ENCODE data around the gene MFSD2B. TPM values are rescaled to one million over a fixed set of nuclear protein-coding genes. Genes with fewer than 3 reads are reported as not detected.

Gene MFSD2B, protein sequence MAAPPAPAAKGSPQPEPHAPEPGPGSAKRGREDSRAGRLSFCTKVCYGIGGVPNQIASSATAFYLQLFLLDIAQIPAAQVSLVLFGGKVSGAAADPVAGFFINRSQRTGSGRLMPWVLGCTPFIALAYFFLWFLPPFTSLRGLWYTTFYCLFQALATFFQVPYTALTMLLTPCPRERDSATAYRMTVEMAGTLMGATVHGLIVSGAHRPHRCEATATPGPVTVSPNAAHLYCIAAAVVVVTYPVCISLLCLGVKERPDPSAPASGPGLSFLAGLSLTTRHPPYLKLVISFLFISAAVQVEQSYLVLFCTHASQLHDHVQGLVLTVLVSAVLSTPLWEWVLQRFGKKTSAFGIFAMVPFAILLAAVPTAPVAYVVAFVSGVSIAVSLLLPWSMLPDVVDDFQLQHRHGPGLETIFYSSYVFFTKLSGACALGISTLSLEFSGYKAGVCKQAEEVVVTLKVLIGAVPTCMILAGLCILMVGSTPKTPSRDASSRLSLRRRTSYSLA
- under 1 TPM; 0.24 to 0.35 TPM for total RNA-seq

DNA sequence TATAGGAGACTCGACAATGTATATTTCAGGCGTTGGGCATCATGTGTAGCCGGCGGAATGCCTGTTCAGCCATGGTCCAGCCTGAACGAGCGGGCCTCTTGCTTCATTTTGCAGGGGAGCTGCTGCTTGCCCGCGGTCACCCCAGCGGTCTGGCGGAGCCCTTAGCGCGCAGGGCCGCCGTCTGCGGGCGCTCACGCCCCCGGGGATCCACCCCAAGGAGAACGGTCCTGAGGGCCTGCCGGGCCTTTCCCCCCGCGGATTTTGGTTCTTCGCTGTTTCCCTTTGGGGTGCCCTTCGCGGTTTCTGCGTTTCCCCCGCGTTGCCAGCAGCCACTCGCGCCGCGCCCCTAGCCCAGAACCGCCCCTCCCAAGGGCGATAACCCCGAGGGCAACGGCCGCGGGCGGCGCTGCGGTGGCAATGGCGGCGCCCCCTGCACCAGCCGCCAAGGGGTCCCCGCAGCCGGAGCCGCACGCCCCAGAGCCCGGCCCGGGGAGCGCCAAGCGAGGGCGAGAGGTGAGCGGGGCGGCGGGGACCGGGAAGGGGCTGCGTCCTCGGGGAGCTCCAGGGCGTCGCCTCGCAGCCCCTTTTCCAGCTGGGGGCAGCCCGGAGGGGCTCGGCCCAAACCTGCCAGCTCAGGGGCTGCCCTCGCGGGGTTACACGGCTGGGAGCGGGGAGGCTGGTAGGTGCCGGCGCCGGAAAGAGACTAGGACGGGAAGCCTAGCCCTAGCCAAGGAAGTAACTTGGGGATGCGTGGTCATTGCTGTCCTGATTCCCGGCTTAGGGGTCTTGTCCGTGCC lies at the start of gene MFSD2B:
Gene MFSD2B, plus strand, starts transcription at position 406 of the 797 bp plus-strand sequence. Its CDS starts 12 bp downstream, at position 418.
- ATAC-seq (replicated peaks in 1 of 2) (peak; percentile 35 to 41), DNase-seq (peak; percentile 6 to 11)
- no peaks in the 10 kb centered on the region for H3K9me3 Mint-ChIP-seq
- H3K4me3 Mint-ChIP-seq = peak within 1 kb of the TSS; percentile 16 to 24
- no peaks in the 10 kb centered on the region for H3K36me3 Mint-ChIP-seq (ENCODE audit: insufficient read depth in 2 of 2)
- peaks cover 36% of the 10 kb centered on the region for H3K27me3 Mint-ChIP-seq (ENCODE audit: low read depth)
- H3K4me1 Mint-ChIP-seq (ENCODE audit: low read depth) = no peaks in the 10 kb centered on the region
- H3K27ac Mint-ChIP-seq = no peak within 1 kb of the TSS

DNA sequence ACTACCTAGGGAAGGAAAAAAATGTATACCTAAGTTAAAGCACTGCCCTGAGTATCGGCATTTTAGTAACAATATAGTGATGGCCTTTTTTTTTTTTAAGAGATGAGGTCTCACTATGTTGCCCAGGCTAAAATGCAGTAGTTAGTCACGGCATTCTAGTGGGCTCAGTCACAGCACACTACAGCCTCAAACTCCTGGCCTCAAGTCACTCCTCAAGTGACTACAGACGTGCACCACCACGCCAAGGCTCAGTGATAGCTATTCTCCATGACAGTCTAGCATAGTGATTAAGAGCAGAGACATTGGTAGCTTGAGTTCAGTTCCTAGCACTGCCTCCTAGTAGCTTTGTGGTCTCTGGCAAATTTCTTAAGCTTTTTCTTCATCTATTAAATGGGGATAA lies 42.0 kb upstream of the MFSD2B start:
- Mint-ChIP-seq H3K27me3 (ENCODE audit: low read depth) (no peaks in the 10 kb centered on the region), H3K36me3 (ENCODE audit: insufficient read depth in 2 of 2) (peaks cover 2 to 3% of the 10 kb centered on the region in 2 donors), H3K27ac (no peak overlapping the region), H3K9me3 (no peaks in the 10 kb centered on the region), H3K4me1 (ENCODE audit: low read depth) (no peaks in the 10 kb centered on the region), H3K4me3 (no peak overlapping the region)
- DNase-seq (no peak), ATAC-seq (replicated peaks in 1 of 2) (no peak)

DNA sequence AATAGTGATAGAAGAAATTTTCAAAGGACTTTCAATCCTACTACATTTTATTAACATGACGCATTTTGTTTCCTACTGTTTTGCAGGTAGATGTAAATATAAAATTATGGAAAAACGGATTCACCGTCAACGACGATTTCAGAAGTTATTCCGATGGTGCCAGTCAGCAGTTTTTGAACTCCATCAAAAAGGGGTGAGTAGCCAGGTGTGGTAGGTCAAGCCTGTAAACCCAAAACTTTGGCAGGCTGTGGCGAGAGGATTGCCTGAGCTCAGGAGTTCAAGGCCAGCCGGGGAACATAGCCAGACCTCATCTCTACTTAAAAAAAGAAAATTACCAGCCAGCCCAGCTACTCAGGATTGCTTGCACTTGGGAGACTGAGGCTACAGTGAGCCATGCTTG lies 33.0 kb upstream of the MFSD2B start:
- ATAC-seq (replicated peaks in 1 of 2) (no peak), DNase-seq (no peak)
- H3K27me3 Mint-ChIP-seq (ENCODE audit: low read depth) = no peaks in the 10 kb centered on the region
- H3K27ac Mint-ChIP-seq = no peak overlapping the region
- H3K4me1 Mint-ChIP-seq (ENCODE audit: low read depth) = no peaks in the 10 kb centered on the region
- no peaks in the 10 kb centered on the region for H3K9me3 Mint-ChIP-seq
- no peak overlapping the region for H3K4me3 Mint-ChIP-seq
- H3K36me3 Mint-ChIP-seq (ENCODE audit: insufficient read depth in 2 of 2) = peaks cover 0 to 2% of the 10 kb centered on the region in 2 donors

DNA sequence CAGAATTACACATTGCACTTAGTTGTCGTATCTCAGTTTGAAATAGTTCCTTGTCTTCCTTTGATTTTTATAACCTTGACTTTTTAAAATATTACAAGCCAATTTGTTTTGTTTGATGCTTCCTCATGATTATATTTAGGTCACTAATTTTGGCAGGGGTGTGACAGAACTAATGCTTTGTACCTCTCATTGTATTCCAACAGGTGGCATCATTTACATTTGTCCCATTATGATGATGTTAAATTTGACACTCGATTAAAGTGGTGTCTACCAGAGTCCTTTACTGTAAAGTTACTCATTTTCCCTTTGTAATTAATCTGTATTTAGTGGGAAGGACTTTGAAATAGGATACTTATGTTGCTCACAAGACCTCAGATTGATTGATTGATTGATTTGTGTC lies 21.5 kb upstream of the MFSD2B start:
- H3K27me3 Mint-ChIP-seq (ENCODE audit: low read depth) = no peaks in the 10 kb centered on the region
- no peaks in the 10 kb centered on the region for H3K4me1 Mint-ChIP-seq (ENCODE audit: low read depth)
- peak in 1 of 2 donors; percentile 38 for ATAC-seq (replicated peaks in 1 of 2)
- H3K9me3 Mint-ChIP-seq = no peaks in the 10 kb centered on the region
- no peaks in the 10 kb centered on the region for H3K36me3 Mint-ChIP-seq (ENCODE audit: insufficient read depth in 2 of 2)
- no peak overlapping the region for H3K4me3 Mint-ChIP-seq
- no peak for DNase-seq
- H3K27ac Mint-ChIP-seq = no peak overlapping the region

DNA sequence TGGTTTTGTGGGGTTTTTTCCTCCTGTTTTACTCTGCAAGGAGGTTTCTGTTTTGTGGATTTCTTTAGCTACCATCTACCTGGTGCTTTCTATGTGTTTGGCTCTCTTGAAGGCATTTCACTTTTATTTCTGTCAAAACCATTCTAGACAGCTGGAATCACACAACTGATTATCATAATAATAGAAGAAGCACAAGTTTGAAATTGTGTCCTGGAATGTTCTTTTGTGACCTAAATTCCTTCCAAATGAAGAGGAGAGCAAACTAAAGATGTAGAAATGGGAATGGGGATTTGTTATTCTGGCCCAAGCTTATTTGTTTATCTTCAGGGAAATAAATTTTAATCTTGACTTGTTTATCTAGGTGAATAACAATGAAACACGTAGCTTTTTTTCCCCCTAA lies 17.0 kb upstream of the MFSD2B start:
- no peak overlapping the region for H3K4me3 Mint-ChIP-seq
- H3K36me3 Mint-ChIP-seq (ENCODE audit: insufficient read depth in 2 of 2) = no peaks in the 10 kb centered on the region
- no peak overlapping the region for H3K27ac Mint-ChIP-seq
- DNase-seq (no peak), ATAC-seq (replicated peaks in 1 of 2) (no peak)
- H3K27me3 Mint-ChIP-seq (ENCODE audit: low read depth) = no peaks in the 10 kb centered on the region
- no peaks in the 10 kb centered on the region for H3K4me1 Mint-ChIP-seq (ENCODE audit: low read depth)
- no peaks in the 10 kb centered on the region for H3K9me3 Mint-ChIP-seq

DNA sequence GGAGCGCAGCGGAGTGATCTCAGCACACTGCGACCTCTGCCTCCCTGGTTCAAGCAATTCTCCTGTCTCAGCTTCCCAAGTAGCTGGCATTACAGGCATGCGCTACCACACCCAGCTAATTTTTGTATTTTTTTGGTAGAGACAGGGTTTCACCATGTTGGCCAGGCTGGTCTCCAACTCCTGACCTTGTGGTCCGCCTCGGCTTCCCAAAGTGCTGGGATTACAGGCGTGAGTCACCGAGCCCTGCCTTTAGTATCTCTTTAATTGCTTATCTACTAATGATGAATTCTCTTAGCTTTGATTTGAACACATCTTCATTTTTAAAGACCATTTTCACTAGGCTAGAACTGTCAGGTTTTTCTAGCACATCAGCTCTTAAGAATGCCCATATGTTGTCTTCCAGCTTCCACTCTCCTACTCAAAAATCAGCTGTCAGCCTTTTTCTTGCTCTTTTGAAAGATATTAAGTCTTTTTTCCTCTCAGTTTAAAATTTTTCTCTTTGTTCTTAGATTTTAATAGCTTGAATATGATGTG lies 16.1 kb upstream of the MFSD2B start:
- DNase-seq = no peak
- H3K4me3 Mint-ChIP-seq = no peak overlapping the region
- H3K36me3 Mint-ChIP-seq (ENCODE audit: insufficient read depth in 2 of 2) = no peaks in the 10 kb centered on the region

DNA sequence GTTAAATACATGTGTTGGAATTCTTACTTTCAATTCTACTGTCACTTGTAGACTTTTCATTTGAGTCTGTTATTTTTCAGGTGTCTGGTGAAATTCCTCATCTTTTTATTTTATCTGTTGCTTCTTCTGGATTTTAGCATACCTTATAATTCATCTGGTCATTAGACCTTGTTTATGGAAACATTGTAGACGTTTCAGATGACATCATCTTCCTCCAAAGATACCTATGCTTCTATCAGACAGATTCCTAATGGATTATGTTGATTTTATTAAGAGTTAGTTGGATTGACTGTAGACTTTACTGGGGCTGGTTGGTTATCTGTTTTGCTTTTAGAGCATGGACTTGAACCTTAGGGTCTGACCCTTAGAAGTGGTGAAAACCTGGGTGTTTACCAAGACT lies 15.3 kb upstream of the MFSD2B start:
- Mint-ChIP-seq H3K4me1 (ENCODE audit: low read depth) (no peaks in the 10 kb centered on the region), H3K27me3 (ENCODE audit: low read depth) (no peaks in the 10 kb centered on the region), H3K27ac (no peak overlapping the region), H3K36me3 (ENCODE audit: insufficient read depth in 2 of 2) (no peaks in the 10 kb centered on the region), H3K9me3 (no peaks in the 10 kb centered on the region), H3K4me3 (no peak overlapping the region)
- ATAC-seq (replicated peaks in 1 of 2) (no peak), DNase-seq (no peak)

More for the DNA sequence above, 16.1 kb upstream of the MFSD2B start:
- ATAC-seq (replicated peaks in 1 of 2) = no peak
- Mint-ChIP-seq H3K27ac (no peak overlapping the region), H3K4me1 (ENCODE audit: low read depth) (no peaks in the 10 kb centered on the region), H3K27me3 (ENCODE audit: low read depth) (no peaks in the 10 kb centered on the region), H3K9me3 (no peaks in the 10 kb centered on the region)

DNA sequence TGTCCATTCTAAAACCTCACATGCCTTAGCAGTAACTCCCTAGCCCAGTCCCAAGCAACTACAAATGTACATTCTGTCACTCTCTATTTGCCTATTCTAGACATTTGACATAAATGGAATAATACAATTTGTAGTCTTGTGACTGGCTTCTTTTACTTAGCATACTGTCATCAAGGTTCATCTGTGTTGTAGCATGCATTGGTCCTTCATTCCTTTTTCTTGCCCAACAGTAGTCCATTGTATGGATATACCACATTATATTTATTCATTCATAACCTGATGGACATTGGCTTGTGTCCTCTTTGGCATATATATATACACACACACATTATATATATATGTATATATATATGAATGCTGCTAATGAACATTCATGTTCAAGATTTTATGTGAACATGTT lies 2.2 kb upstream of the MFSD2B start:
- no peaks in the 10 kb centered on the region for H3K4me1 Mint-ChIP-seq (ENCODE audit: low read depth)
- H3K9me3 Mint-ChIP-seq = no peaks in the 10 kb centered on the region
- DNase-seq (no peak), ATAC-seq (replicated peaks in 1 of 2) (no peak)
- H3K27ac Mint-ChIP-seq = no peak overlapping the region
- no peaks in the 10 kb centered on the region for H3K36me3 Mint-ChIP-seq (ENCODE audit: insufficient read depth in 2 of 2)
- no peak overlapping the region for H3K4me3 Mint-ChIP-seq
- peaks cover 35% of the 10 kb centered on the region for H3K27me3 Mint-ChIP-seq (ENCODE audit: low read depth)

DNA sequence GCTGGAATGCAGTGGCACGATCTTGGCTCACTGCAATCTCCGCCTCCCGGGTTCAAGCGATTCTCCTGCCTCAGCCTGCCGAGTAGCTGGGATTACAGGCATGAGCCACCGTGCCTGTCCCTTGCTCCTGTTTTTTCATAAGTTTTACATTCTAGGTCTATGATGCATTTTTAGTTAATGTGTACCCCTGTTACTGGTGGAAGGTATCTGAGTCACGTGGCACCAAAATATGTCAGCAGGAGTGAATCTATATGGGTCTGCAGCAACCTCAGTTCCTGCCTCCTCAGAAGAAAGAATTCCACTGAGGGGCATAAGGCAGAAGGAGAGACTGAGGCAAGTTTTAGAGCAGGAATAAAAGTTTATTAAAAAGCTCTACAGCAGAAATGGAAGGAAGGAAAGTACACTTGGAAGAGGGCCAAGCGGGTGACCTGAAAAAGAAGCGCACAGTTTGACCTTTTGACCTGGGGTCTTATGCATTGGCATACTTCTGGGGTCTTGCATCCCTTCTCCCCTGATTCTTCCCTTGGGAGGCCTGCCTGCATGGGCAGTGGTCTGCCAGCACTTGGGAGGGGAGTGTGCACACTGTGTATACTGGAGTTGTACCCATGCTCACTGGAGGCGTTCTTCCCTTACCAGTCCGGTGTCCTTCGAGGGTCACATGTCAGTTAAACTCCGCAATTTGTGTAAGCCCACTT lies 1.1 kb upstream of the MFSD2B start:
- H3K36me3 Mint-ChIP-seq (ENCODE audit: insufficient read depth in 2 of 2) = no peaks in the 10 kb centered on the region
- peaks cover 36% of the 10 kb centered on the region for H3K27me3 Mint-ChIP-seq (ENCODE audit: low read depth)
- ATAC-seq (replicated peaks in 1 of 2) = no peak
- H3K4me3 Mint-ChIP-seq = no peak overlapping the region
- no peaks in the 10 kb centered on the region for H3K4me1 Mint-ChIP-seq (ENCODE audit: low read depth)
- H3K9me3 Mint-ChIP-seq = no peaks in the 10 kb centered on the region
- no peak overlapping the region for H3K27ac Mint-ChIP-seq
- DNase-seq = no peak

DNA sequence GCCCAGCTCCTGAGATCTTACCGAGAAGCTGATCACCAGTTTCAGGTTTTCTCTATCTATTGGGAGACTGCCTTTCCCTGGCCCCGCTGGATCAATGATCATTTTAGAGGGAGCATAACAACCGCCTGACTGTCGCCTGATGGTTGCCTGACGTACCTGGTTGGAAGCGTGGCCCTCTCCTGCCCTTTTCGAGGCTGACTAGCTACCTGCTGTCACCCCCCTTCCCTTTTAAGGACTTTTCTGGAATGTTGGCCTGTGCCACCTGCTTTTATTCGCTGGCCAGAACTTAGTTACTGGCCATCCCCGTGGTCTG lies 562 bp upstream of the MFSD2B start:
- no peak for DNase-seq
- Mint-ChIP-seq H3K36me3 (ENCODE audit: insufficient read depth in 2 of 2) (no peaks in the 10 kb centered on the region), H3K27me3 (ENCODE audit: low read depth) (peaks cover 36% of the 10 kb centered on the region), H3K4me1 (ENCODE audit: low read depth) (no peaks in the 10 kb centered on the region), H3K9me3 (no peaks in the 10 kb centered on the region), H3K4me3 (peak overlapping the region in 1 of 2 donors; percentile 24), H3K27ac (no peak overlapping the region)
- ATAC-seq (replicated peaks in 1 of 2) = no peak

DNA sequence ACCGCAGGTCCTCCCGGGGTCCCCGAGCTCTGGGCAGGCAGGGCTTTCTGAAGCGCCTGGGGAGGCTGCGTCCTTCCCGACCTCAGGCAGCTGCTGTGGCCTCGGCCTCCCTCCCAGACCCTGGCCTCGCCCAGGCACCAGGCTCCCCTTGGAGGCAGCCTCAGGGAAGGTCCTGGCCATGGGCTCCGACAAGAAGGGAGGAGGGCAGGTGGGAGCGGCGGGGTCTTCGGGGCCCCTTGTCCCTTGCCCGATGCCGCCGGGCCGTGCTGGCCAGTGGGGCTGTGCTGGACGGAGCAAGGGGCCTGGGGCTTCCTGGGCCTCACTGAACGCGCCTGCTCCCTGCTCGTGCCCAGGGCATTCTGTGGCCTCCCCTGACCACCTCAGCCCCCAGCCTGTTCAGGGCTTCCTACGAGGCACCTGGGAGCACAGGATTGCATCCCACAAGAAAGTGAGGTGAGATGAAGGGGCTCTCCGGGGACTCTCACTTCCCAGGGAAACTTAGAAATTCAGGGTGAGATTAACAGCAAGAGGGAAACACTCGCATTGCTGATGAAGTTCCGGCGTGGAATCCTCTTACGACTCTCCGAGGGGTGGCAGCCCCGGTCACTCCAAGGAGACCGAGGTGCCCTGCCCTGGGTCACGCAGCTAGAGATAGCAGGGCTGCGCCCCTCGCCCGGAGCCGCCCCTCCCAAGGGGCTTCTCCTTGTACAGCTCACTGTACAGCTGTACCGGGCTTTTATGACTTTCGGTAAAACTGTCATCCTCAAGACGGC lies 778 bp downstream of the MFSD2B start:
- no peak for DNase-seq
- peak overlapping the region; percentile 16 to 24 for H3K4me3 Mint-ChIP-seq
- H3K4me1 Mint-ChIP-seq (ENCODE audit: low read depth) = no peaks in the 10 kb centered on the region
- peaks cover 36% of the 10 kb centered on the region for H3K27me3 Mint-ChIP-seq (ENCODE audit: low read depth)
- no peaks in the 10 kb centered on the region for H3K9me3 Mint-ChIP-seq
- peak; percentile 9 to 20 for ATAC-seq (replicated peaks in 1 of 2)
- no peak overlapping the region for H3K27ac Mint-ChIP-seq
- H3K36me3 Mint-ChIP-seq (ENCODE audit: insufficient read depth in 2 of 2) = no peaks in the 10 kb centered on the region

DNA sequence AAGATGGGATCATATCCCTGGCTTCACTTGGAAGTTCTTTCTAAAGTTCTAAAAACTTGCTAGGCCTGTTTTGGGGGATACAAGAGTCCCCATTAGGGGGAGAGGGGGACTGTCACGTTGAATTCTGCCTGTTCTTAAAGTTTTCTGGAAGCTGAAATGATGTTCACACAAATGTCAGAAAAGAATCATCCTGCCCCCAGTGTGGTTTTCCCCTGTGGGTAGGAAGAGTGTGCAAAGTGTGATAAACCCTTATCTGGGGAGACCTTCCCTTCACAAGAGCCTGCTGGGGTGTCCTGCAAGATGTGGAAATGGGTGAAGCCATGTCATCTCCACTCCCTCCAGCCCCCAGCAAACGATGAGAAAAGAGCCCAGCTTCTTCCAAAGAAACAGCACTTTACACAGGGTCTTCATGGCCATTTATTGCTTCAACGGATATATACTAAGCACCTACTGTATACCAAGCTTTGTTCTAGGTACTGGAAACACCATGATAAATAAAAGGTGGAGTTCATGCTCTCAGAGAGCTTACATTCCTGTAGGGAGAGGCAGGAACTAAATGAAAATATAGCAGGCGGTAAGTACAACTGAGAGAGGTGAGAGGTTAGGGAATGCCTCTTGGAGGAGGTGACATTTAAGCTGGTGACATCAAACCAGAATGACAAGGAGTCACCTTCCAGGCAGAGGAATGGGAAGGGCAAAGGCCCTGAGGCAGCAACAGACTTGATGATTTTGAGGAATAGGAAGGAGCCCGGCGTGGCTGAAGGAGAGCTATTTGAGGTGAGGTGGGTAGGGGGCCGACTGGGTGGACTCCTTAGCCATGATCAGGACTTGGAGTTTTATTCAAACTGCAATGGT lies 1.6 kb downstream of the MFSD2B start:
- Mint-ChIP-seq H3K4me3 (no peak overlapping the region), H3K36me3 (ENCODE audit: insufficient read depth in 2 of 2) (no peaks in the 10 kb centered on the region), H3K27ac (no peak overlapping the region), H3K27me3 (ENCODE audit: low read depth) (peaks cover 36% of the 10 kb centered on the region), H3K9me3 (no peaks in the 10 kb centered on the region), H3K4me1 (ENCODE audit: low read depth) (no peaks in the 10 kb centered on the region)
- DNase-seq (no peak), ATAC-seq (replicated peaks in 1 of 2) (peak in 1 of 2 donors; percentile 23)

Data from activated T-cell treated with anti-CD3 and anti-CD28 coated beads, Interleukin-2, amount 50 U/mL, for 72 hours (primary cell).